ENCODE measurements around the gene LONRF3. TPM values are rescaled to one million over a fixed set of nuclear protein-coding genes. Genes with fewer than 3 reads are reported as not detected.
"Not testable (repeated sequence)": the region's sequence is repeated elsewhere in the genome, so short reads cannot be mapped to it uniquely, and the experiment has no call there.

The LONRF3 gene
- total RNA-seq, 2 donors from 2014 or later = 4.5 to 5.1 TPM

- no peaks in the 10 kb centered on the region for H3K9me3 Mint-ChIP-seq
- peaks cover 0 to 9% of the 10 kb centered on the region in 2 donors for H3K36me3 Mint-ChIP-seq
- H3K27ac Mint-ChIP-seq = peak overlapping the region; percentile 81 to 83
- DNase-seq (ENCODE audit: low spot score in 2 of 2) = peak; percentile 49 to 70
- peak; percentile 49 to 60 for ATAC-seq
Observed at GRCh38 chrX:118975831-118976598, 1.6 kb downstream of the LONRF3 start.

DNA sequence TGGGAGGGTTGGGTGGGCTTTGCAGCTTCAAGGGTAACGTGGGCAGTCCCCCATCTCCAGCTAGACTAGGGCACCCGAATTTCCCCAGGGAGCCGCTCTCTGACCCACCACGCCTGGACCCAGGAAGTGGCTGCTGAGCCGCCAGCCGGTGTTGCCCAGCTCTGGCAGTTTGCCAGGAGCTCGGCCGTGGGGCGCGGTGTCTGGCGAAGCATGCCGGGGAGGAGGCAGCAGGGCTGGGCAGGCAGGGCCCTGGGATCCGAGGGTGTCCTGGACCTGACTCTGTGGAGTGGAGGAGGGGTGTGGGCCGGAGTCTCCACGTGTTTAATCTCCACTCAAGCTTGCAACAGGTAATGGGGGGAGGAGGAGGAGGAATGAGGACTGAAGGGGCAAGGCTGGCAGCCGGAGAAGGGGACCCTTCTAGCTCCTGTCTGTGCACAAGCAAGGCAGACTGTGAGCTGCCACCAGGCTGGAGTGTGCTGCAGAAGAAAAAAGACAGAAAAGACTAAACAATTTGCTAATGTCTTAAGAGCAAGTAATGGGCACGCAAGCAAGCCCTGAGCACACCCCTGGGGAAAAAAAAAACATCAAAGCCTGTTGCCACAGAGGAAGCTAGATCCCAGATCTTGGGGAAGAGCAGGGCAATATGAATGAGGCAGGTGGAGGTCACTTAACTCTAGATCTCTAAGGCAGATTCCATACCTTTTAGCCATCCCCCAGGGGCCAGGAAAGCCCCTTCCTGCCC is 2.4 kb downstream of the LONRF3 start:
- ATAC-seq (peak in 1 of 2 donors; percentile 11), DNase-seq (ENCODE audit: low spot score in 2 of 2) (peak; percentile 10 to 55)
- Mint-ChIP-seq H3K27ac (no peak overlapping the region), H3K36me3 (peaks cover 0 to 9% of the 10 kb centered on the region in 2 donors), H3K9me3 (no peaks in the 10 kb centered on the region)

DNA sequence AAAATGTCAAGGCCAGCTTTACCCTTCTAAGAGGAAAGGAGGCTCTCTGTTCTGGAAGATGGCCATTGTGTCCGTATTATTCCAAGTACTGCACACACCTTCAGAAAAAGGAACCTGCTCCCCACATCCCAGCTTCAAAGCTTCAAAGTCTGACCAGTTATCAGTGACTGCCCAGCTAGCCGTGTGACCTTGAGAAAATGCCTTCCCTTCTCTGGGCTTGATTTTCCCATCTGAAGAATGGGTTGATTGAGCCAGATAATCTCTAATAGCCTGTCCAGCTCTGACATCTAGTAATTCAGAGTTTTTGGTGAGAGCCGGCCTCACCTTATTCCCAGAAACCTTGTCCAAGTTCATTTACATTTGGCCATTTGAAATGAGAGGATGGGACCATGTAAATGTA is 3.0 kb downstream of the LONRF3 start:
- Mint-ChIP-seq H3K9me3 (no peaks in the 10 kb centered on the region), H3K27ac (no peak overlapping the region), H3K36me3 (peaks cover 0 to 14% of the 10 kb centered on the region in 2 donors)
- no peak for DNase-seq (ENCODE audit: low spot score in 2 of 2)
- ATAC-seq = no peak

GRCh38 chrX:118978451-118978850 is 4.0 kb downstream of the LONRF3 start:
- DNase-seq (ENCODE audit: low spot score in 2 of 2) (no peak), ATAC-seq (no peak)
- no peaks in the 10 kb centered on the region for H3K9me3 Mint-ChIP-seq
- H3K36me3 Mint-ChIP-seq = peaks cover 0 to 14% of the 10 kb centered on the region in 2 donors
- H3K27ac Mint-ChIP-seq = no peak overlapping the region

DNA sequence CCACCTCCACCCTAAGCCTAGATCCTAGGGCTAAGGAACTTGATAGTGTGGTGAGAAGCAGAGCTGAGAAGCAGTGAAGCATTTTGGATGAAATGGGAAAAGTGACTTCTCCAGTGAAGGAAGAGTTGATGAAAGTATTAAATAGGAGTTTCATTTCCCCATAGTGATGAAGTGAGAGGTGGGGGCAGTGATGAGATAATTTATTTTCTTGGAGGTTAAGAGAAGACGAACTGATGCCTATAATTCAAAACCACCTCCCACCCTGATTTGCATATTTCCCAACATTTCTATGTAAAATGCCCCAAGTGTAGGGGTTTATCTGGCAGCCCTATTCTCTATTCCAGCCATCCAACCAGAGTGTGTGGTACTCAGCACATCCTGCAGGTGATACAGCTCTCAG is 6.3 kb downstream of the LONRF3 start:
- H3K9me3 Mint-ChIP-seq = no peaks in the 10 kb centered on the region
- ATAC-seq (no peak), DNase-seq (ENCODE audit: low spot score in 2 of 2) (no peak)
- H3K36me3 Mint-ChIP-seq = peaks cover 0 to 11% of the 10 kb centered on the region in 2 donors
- no peak overlapping the region for H3K27ac Mint-ChIP-seq

DNA sequence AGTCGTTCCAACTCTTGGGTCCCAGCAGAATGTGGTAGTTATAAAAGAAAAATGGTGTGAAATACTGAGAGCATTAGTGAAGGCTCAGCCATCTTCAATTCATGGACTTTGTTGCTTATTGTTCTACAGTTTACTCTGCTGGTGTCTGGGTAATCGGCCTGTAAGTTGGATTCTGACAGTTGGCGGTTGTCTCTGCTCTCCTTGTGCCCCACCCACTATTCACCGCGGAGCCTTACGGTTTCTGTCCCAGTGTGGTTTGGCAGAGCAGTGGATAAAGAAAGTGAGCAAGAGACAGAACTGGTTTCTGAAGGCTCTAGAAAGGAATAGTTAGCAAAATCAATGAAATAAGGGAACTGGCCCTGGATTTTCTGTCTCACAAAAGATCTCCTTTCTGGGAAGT is 9.1 kb downstream of the LONRF3 start:
- H3K27ac Mint-ChIP-seq = no peak overlapping the region
- no peaks in the 10 kb centered on the region for H3K9me3 Mint-ChIP-seq
- DNase-seq (ENCODE audit: low spot score in 2 of 2) (no peak), ATAC-seq (no peak)
- peaks cover 0 to 8% of the 10 kb centered on the region in 2 donors for H3K36me3 Mint-ChIP-seq

DNA sequence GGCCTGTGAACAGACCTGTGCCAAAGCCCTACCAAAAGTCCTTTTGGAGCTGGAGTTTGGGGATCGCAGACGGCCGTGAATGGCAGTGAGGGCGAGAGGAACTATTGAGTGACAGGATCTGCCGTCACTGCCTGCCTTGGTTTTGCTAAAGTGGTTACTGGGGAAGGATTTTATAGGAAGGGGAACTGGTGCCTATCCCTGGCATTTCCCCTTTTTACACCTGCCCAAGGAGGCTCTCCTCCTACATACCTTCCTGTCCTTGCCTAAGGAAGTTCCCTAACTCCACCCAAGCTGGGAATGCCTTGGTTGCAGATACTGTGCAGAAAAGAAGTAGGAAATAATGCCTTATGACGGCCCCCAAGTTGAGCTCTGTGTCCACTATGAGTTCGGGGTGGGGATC is 14.5 kb downstream of the LONRF3 start:
- peaks cover 0 to 29% of the 10 kb centered on the region in 2 donors for H3K36me3 Mint-ChIP-seq
- no peak overlapping the region for H3K27ac Mint-ChIP-seq
- DNase-seq (ENCODE audit: low spot score in 2 of 2) = no peak
- no peak for ATAC-seq
- H3K9me3 Mint-ChIP-seq = no peaks in the 10 kb centered on the region

GRCh38 chrX:118989886-118990285 is 15.5 kb downstream of the LONRF3 start:
- Mint-ChIP-seq H3K9me3 (no peaks in the 10 kb centered on the region), H3K27ac (no peak overlapping the region), H3K36me3 (peaks cover 0 to 29% of the 10 kb centered on the region in 2 donors)
- DNase-seq (ENCODE audit: low spot score in 2 of 2) (no peak), ATAC-seq (no peak)

DNA sequence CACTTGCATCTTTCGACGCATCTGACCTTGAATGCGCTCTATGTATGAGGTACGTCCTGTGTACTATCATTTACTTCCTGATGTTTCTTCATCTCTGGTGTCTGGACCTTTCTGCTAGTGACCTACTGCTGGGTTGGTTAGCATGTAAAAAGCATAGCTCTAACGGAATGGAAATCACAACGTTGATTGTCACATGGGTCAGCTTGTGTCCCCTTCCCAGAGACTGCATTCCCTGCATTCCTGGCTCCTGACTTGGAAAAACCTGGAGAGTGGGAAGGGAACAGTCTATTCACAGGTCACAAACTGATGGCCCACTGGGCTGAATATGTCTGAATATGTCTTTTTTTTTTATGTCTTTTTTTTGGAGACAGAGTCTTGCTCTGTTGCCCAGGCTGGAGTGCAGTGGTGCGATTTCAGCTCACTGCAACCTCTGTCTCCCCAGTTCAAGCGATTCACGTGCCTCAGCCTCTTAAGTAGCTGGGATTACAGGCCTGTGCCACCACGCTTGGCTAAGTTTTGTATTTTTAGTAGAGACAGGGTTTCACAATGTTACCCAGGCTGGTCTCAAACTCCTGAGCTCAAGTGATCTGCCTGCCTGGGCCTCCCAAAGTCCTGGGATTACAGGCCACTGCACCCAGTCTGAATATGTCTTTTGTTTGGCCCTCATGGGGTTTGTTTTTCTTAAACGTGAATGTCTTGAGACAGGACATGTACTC is 16.3 kb downstream of the LONRF3 start:
- ATAC-seq (no peak), DNase-seq (ENCODE audit: low spot score in 2 of 2) (no peak)
- peak overlapping the region in 1 of 2 donors; percentile 22 for H3K27ac Mint-ChIP-seq
- H3K9me3 Mint-ChIP-seq = peaks cover 0 to 3% of the 10 kb centered on the region in 2 donors
- peaks cover 6 to 36% of the 10 kb centered on the region in 2 donors for H3K36me3 Mint-ChIP-seq

- peaks cover 6 to 38% of the 10 kb centered on the region in 2 donors for H3K36me3 Mint-ChIP-seq
- not testable (repeated sequence) for H3K27ac Mint-ChIP-seq; ATAC-seq; H3K9me3 Mint-ChIP-seq; DNase-seq (ENCODE audit: low spot score in 2 of 2)
Observed at GRCh38 chrX:118992441-118993121, 18.2 kb downstream of the LONRF3 start.

GRCh38 chrX:119003462-119003861 is 29.0 kb downstream of the LONRF3 start:
- ATAC-seq (no peak), DNase-seq (ENCODE audit: low spot score in 2 of 2) (no peak)
- H3K27ac Mint-ChIP-seq = no peak overlapping the region
- no peaks in the 10 kb centered on the region for H3K9me3 Mint-ChIP-seq
- no peaks in the 10 kb centered on the region for H3K36me3 Mint-ChIP-seq

GRCh38 chrX:119004920-119005524 is 30.6 kb downstream of the LONRF3 start:
- peak; percentile 81 to 82 for ATAC-seq
- Mint-ChIP-seq H3K9me3 (no peaks in the 10 kb centered on the region), H3K27ac (no peak overlapping the region), H3K36me3 (no peaks in the 10 kb centered on the region)
- DNase-seq (ENCODE audit: low spot score in 2 of 2) = peak; percentile 45 to 52

- ATAC-seq (no peak), DNase-seq (ENCODE audit: low spot score in 2 of 2) (no peak)
- Mint-ChIP-seq H3K36me3 (peaks cover 7% of the 10 kb centered on the region in 2 donors), H3K27ac (no peak overlapping the region), H3K9me3 (no peaks in the 10 kb centered on the region)
Observed at GRCh38 chrX:119007189-119007770, 32.9 kb downstream of the LONRF3 start.

DNA sequence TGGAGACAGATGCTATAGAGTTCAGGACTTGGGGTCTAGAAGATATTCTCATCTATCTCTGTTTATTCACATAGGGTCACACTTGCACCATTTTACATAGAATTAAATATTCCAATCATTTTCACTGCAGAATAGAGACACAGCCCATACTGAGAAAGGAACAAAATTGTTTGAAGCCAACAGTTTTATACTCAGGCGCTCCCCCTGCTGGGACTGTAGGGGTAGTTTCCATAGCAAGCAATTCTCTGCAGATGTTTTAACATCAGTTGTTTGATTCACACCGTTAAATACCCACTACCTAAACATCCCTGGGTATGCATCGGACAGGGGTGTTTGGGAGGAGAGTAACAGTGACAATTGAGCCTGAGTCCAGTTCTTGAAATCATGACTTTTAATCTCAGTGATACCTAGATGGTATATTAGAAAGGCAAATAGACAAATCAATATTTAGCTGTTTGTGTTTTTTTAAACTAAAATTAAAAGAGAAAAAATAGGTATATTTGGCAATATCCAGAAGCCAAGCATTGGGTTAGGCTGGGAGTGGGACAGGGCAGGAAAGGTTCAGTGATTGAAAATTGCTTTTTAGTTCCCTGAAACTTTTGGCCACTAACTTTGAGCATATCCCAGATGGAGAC is 33.8 kb downstream of the LONRF3 start:
- no peaks in the 10 kb centered on the region for H3K9me3 Mint-ChIP-seq
- H3K36me3 Mint-ChIP-seq = peaks cover 8 to 9% of the 10 kb centered on the region in 2 donors
- ATAC-seq (no peak), DNase-seq (ENCODE audit: low spot score in 2 of 2) (peak in 1 of 2 donors; percentile 6)
- no peak overlapping the region for H3K27ac Mint-ChIP-seq

DNA sequence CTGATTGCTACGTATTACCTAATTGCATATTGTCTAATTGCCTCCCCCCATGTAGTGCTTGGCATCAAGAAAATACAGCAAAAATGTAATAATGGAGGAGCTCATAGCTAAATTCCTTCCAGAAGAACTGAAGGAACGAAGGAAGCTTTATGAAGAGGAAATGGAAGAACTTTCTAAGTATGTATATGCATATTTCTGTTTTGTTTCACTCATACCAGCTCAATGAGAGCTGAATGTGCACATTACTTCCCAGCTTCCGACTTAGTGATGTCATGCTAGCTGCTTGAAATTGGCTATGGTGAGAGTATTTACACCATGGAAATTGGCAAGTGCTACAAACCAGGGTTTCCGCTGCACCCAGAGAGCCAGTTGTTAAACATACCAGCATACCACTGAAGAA is 34.7 kb downstream of the LONRF3 start:
- Mint-ChIP-seq H3K36me3 (peaks cover 12 to 13% of the 10 kb centered on the region in 2 donors), H3K9me3 (no peaks in the 10 kb centered on the region), H3K27ac (no peak overlapping the region)
- DNase-seq (ENCODE audit: low spot score in 2 of 2) (no peak), ATAC-seq (no peak)
